Common myeloid progenitor, CD34-positive (primary cell): ENCODE results near the gene PROX2.

Source experiments
- CTCF ChIA-PET: fragments of 350-600 bp; sonication (Branson Sonifier 250); formaldehyde crosslinking; loops from one replicate; lab custom pipeline; 2021; ENCODE audit warnings: antibody characterized with exemption; lab: Charles Lee
- POLR2A ChIA-PET: fragments of 350-600 bp; sonication (Branson Sonifier 250); formaldehyde crosslinking; loops from one replicate; lab custom pipeline; 2021; ENCODE audit warnings: antibody characterized with exemption; lab: Charles Lee
- DNase-seq, 3 donors: peaks; one replicate each; pipeline versions ENCODE4 v3.0.0 to v3.0.0-alpha.2; 2013
- H3K27ac ChIP-seq, 2 experiments: 1 replicate in 1 of 2; 2 replicates in 1 of 2; pipeline ENCODE4 v1.7.0; 2013; ENCODE audit warnings: inconsistent platforms in 2 of 2, low read length in 2 of 2, mild to moderate bottlenecking in 2 of 2, low read depth in 1 of 2, moderate library complexity in 1 of 2; ENCODE audit not compliant: severe bottlenecking in 2 of 2, insufficient read depth in 1 of 2, poor library complexity in 1 of 2
- H3K27me3 ChIP-seq, 5 experiments: replicated peaks in 2 of 5; 1 replicate in 3 of 5; 2 replicates in 2 of 5; pipeline versions ENCODE4 v1.6.1 to v1.7.0; 2013; ENCODE audit warnings: low read length in 4 of 5, mild to moderate bottlenecking in 2 of 5, moderate library complexity in 2 of 5, inconsistent platforms in 1 of 5; ENCODE audit not compliant: insufficient read depth in 5 of 5, control insufficient read depth in 4 of 5
- H3K36me3 ChIP-seq, 4 experiments: 1 replicate in 2 of 4; 2 replicates in 2 of 4; pipeline versions ENCODE4 v1.6.1 to v1.7.0; 2013; ENCODE audit warnings: low read length in 3 of 4, control low read depth in 1 of 4, mild to moderate bottlenecking in 1 of 4; ENCODE audit not compliant: control insufficient read depth in 4 of 4, insufficient read depth in 4 of 4
- H3K4me1 ChIP-seq, 4 experiments: 1 replicate in 3 of 4; 2 replicates in 1 of 4; pipeline versions ENCODE4 v1.6.1 to v1.7.1; 2013; ENCODE audit warnings: low read length in 3 of 4, mild to moderate bottlenecking in 3 of 4, control low read depth in 1 of 4, inconsistent platforms in 1 of 4, moderate library complexity in 1 of 4; ENCODE audit not compliant: control insufficient read depth in 4 of 4, insufficient read depth in 4 of 4; ENCODE audit errors: control extremely low read depth in 1 of 4
- H3K4me3 ChIP-seq, 7 experiments: 1 replicate in 4 of 7; 2 replicates in 3 of 7; pipeline versions ENCODE4 v1.5.1 to v1.7.0; 2013; ENCODE audit warnings: mild to moderate bottlenecking in 7 of 7, low read length in 6 of 7, moderate library complexity in 6 of 7, inconsistent platforms in 2 of 7, low read depth in 2 of 7, control low read depth in 1 of 7; ENCODE audit not compliant: insufficient read depth in 4 of 7, control insufficient read depth in 1 of 7; ENCODE audit errors: extremely low read depth in 1 of 7
- H3K9me3 ChIP-seq, 5 experiments: 1 replicate in 4 of 5; 2 replicates in 1 of 5; pipeline versions ENCODE4 v1.6.1 to v1.7.1; 2013; ENCODE audit warnings: low read length in 4 of 5, mild to moderate bottlenecking in 2 of 5, inconsistent platforms in 1 of 5, low read depth in 1 of 5, moderate library complexity in 1 of 5; ENCODE audit not compliant: control insufficient read depth in 4 of 5, insufficient read depth in 2 of 5; ENCODE audit errors: control extremely low read depth in 1 of 5
- WGBS: methylation state at CpG from one replicate; pipeline ENCODE4 v1.1.5; 2013; ENCODE audit not compliant: insufficient coverage; 5-methylcytosine and 5-hydroxymethylcytosine counted together

The PROX2 gene

DNA sequence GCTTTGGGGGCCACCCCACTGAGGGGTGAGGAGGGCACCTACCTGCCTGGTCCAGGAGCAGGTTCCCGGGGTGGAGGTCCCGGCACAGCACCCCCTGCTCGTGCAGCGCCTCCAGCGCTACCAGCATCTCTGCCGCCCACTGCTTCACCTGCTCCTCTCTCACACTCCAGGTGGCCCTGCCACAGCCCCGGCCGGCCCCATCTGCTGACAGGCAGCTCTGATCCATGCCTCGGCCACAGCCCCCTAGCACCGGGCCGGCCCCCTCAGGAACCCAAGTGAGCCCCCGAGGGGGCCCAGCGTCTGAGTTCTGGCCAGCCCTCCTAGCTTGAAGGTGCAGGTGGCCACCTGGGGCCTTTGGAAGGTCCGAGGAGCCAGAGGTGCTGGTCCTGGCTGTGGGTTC lies 33.6 kb upstream of the PROX2 start:
- 100% methylated on average over 6 of the region's 14 CpGs for WGBS
- Histone ChIP-seq H3K36me3 (peaks cover 2 to 12% (median 4%) of the 10 kb centered on the region in 4 experiments), H3K9me3 (no peaks in the 10 kb centered on the region), H3K27me3 (no peaks in the 10 kb centered on the region), H3K4me3 (no peak overlapping the region), H3K27ac (no peak overlapping the region), H3K4me1 (peaks cover 0 to 23% (median 17%) of the 10 kb centered on the region in 4 experiments)
- DNase-seq, result no peak
- ChIA-PET POLR2A (no interaction called here), CTCF (interaction anchor here (1.6 to 9.6 kb wide), 4 partner anchors 16 to 179 kb away, joined by 3 to 498 read pairs (median 116); no protein-coding TSS in a partner anchor)

DNA sequence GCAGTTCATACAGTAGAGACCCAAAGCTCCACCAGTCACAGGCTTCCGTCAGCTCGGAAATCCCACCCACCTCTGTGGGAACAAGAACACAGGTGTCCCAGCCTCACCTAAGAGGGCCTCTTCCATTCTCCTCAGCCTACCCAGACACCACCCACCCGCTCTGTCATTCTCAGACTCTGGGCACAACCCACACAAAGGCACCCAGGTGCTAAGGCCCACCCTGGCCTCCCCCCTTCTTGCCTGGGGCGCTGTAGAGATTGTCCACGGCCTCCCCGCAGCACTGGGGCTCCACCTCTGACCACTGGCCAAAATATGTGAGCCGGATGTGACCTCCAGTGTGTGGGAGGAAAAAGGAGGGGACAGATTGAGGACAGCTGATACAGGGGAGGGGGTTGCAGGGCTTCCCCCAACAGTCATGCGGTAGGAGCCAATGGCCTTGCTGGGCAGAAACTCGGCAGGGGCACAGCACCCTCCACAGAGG lies 33.0 kb upstream of the PROX2 start:
- DNase-seq, result no peak
- ChIA-PET POLR2A (no interaction called here), CTCF (interaction anchor here (1.6 to 9.6 kb wide), 7 partner anchors 8 to 180 kb away, joined by 3 to 498 read pairs (median 86); partner anchors contain the start of gene PROX2)
- 100% methylated on average over 6 of the region's 9 CpGs for WGBS
- no peaks in the 10 kb centered on the region for H3K27me3 ChIP-seq
- no peak overlapping the region for H3K27ac ChIP-seq
- peaks cover 0 to 23% (median 17%) of the 10 kb centered on the region in 4 experiments for H3K4me1 ChIP-seq
- no peaks in the 10 kb centered on the region for H3K9me3 ChIP-seq
- peaks cover 2 to 17% (median 8%) of the 10 kb centered on the region in 4 experiments for H3K36me3 ChIP-seq
- no peak overlapping the region for H3K4me3 ChIP-seq

GRCh38 chr14:74907744-74908143 lies 31.8 kb upstream of the PROX2 start:
- no peak for DNase-seq
- WGBS, result 98% methylated on average over 4 of the region's 6 CpGs
- no peak overlapping the region for H3K4me3 ChIP-seq
- H3K36me3 ChIP-seq, result peaks cover 7 to 26% (median 12%) of the 10 kb centered on the region in 4 experiments
- CTCF ChIA-PET, result interaction anchor here (0.7 to 9.6 kb wide), 13 partner anchors 9 to 516 kb away, joined by 3 to 498 read pairs (median 18); partner anchors contain the start of gene PROX2
- no peaks in the 10 kb centered on the region for H3K27me3 ChIP-seq
- POLR2A ChIA-PET, result no interaction called here
- H3K4me1 ChIP-seq, result peaks cover 0 to 23% (median 17%) of the 10 kb centered on the region in 4 experiments
- H3K9me3 ChIP-seq, result no peaks in the 10 kb centered on the region
- H3K27ac ChIP-seq, result no peak overlapping the region

DNA sequence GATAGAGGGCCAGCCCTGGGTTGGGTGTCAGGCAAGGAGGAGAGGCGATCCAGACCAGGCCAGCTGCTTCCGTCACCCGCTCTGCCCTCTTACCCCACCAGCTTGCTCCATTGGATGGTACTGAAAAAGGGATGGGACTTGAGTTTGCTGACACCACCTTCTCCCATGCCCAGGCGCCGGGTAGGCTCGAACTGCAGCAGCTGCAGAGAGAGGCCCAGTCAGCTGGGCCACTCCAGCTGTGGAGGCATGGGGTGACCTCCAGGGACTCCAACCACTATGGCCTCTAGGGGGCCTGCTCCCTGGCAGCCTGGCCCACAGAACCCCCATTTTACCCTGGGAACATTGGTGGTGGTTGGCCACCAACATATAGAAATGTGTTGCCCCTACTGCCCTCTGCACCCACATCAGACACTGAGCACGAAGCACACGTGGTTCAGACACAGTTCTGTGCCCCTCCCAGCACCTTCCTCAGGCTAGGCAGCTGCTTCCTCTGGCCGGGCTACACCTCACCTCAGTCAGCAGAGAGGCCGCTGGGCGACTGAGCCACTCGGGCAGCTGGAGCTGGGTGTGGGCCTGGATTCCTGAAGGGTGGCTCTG lies 31.1 kb upstream of the PROX2 start:
- Histone ChIP-seq H3K36me3 (peaks cover 8 to 33% (median 17%) of the 10 kb centered on the region in 4 experiments), H3K27ac (no peak overlapping the region), H3K4me1 (peaks cover 0 to 23% (median 17%) of the 10 kb centered on the region in 4 experiments), H3K4me3 (no peak overlapping the region), H3K27me3 (no peaks in the 10 kb centered on the region), H3K9me3 (no peaks in the 10 kb centered on the region)
- WGBS, result 67% methylated on average over 11 of the region's 12 CpGs
- ChIA-PET POLR2A (no interaction called here), CTCF (interaction anchor here (1.0 to 9.6 kb wide), 19 partner anchors 8 to 192 kb away, joined by 3 to 498 read pairs (median 8); partner anchors contain the start of gene PROX2)
- peak in 2 of 3 donors; percentile 53 to 66 for DNase-seq

DNA sequence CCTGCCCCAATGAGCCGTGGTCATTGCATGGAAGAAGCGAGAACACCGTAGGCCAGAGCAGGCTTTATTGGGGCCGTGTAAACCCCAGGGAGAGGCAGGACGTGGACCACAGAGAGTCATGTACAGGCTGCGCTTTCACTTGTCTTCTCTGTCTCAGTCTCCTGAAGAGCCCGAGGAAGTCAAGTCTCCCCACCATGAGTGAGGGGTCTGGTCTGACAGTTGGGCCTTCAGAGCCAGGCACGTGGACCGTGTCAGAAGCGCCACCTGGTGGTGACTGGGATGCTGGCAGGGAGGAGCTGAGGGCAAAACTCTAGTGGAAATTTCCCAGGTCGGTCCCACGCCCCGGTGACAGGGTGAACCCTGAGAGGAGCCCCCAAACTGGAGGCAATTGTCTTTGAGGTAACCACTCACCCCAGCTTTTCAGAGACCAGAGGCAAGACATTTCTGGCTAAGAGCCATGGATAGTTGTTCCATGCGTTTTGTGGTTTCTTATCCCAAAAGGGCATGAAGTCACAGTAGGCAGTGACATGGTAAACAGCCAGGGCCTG lies 29.7 kb upstream of the PROX2 start:
- ChIA-PET CTCF (interaction anchor here (0.8 to 9.6 kb wide), 24 partner anchors 9 to 193 kb away, joined by 3 to 498 read pairs (median 5); partner anchors contain the start of genes PROX2 and RPS6KL1), POLR2A (interaction anchor here (0.7 to 1.4 kb wide), 4 partner anchors 12 to 312 kb away, joined by 3 to 8 read pairs (median 6); no protein-coding TSS in a partner anchor)
- peaks cover 8 to 46% (median 26%) of the 10 kb centered on the region in 4 experiments for H3K36me3 ChIP-seq
- DNase-seq, result peak; percentile 66 to 78 (median 74)
- H3K4me1 ChIP-seq, result peaks cover 0 to 23% (median 17%) of the 10 kb centered on the region in 4 experiments
- H3K27me3 ChIP-seq, result no peaks in the 10 kb centered on the region
- WGBS, result 55% methylated on average over 11 of the region's 14 CpGs
- no peaks in the 10 kb centered on the region for H3K9me3 ChIP-seq
- no peak overlapping the region for H3K4me3 ChIP-seq
- H3K27ac ChIP-seq, result no peak overlapping the region

DNA sequence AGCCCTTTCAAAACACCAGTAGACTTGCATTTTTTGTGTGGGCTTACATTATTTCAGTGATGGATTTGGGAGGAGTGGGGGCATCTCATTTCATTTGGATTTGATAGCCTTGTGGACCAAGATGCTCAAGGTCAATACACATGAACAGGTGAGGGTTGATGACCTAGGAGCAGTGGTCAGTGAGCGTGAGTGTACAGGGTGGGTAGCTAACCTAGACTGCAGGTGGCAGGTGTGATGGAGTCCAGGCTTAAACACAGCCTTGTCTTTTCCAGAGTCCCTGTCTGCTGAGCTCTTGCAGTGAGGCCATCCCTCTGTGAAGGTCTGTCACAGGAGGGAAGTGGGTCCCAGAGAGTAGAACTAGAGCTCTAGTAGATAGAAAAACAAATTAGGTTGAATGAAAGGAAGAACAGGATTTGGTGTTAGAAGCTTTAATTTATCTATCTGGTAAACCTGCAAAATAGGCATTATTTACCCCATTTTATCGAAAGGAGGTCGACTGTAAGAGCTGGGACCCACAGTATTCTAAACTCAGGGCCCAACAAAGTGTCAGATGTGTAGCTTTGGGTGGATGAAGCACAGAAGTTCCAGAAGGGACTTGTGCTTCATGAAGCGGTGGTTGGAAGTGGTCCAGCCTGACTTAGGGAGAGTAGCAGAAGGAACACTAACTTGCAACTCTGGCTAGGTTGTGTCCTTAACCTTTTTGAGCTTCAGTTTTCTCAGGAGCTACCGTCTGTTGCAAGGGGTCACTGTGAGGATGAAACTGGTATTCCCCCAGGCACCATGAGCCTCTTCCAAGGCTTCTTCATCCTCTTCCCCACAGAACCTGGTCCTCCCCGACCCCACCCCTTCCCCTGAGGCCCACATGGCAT lies 28.9 kb upstream of the PROX2 start:
- Histone ChIP-seq H3K36me3 (peaks cover 13 to 54% (median 34%) of the 10 kb centered on the region in 4 experiments), H3K4me1 (peaks cover 0 to 23% (median 17%) of the 10 kb centered on the region in 4 experiments), H3K27ac (no peak overlapping the region), H3K4me3 (no peak overlapping the region), H3K27me3 (no peaks in the 10 kb centered on the region), H3K9me3 (no peaks in the 10 kb centered on the region)
- no peak for DNase-seq
- CTCF ChIA-PET, result interaction anchor here (1.0 to 9.6 kb wide), 14 partner anchors 12 to 184 kb away, joined by 3 to 498 read pairs (median 12); partner anchors contain the start of genes PROX2 and RPS6KL1
- POLR2A ChIA-PET, result interaction anchor here (0.9 to 1.4 kb wide), 3 partner anchors 11 to 44 kb away, joined by 4 to 8 read pairs (median 7); no protein-coding TSS in a partner anchor
- WGBS, result 93% methylated on average over 3 of the region's 6 CpGs
